Psoas muscle (tissue), 8 donors: ENCODE data around the gene EREG. TPM values are rescaled to one million over a fixed set of nuclear protein-coding genes. Genes with fewer than 3 reads are reported as not detected.

ENCODE experiments used
- ATAC-seq, 4 donors: fragments of 200-7000 bp; cut with Tn5 transposase; one replicate each; pipeline ENCODE4 v1.9.1; 2020; ENCODE audit warnings: moderate library complexity in 3 of 4, mild to moderate bottlenecking in 2 of 4
- DNase-seq, 2 donors: peaks; one replicate each; pipeline ENCODE4 v3.0.0-alpha.2; 2020
- H3K27ac ChIP-seq: fragments of 200-600 bp; one replicate; pipeline ENCODE4 v1.8.0; 2022
- H3K27me3 ChIP-seq, 3 donors: fragments of 200-600 bp in 1 of 3; one replicate each; pipeline versions ENCODE4 v1.6.1 to v1.8.0; 2013 to 2022; ENCODE audit warnings: low read length in 2 of 3, mild to moderate bottlenecking in 2 of 3, moderate library complexity in 1 of 3; ENCODE audit not compliant: insufficient read depth in 3 of 3
- H3K36me3 ChIP-seq, 2 donors: fragments of 200-600 bp in 1 of 2; one replicate each; pipeline versions ENCODE4 v1.6.1 to v1.8.0; 2013 to 2022; ENCODE audit warnings: low read depth in 1 of 2, mild to moderate bottlenecking in 1 of 2, moderate library complexity in 1 of 2; ENCODE audit not compliant: insufficient read depth in 1 of 2
- H3K4me1 ChIP-seq: fragments of 200-600 bp; one replicate; pipeline ENCODE4 v1.8.0; 2022
- H3K4me3 ChIP-seq: fragments of 200-600 bp; one replicate; pipeline ENCODE4 v1.8.0; 2022; ENCODE audit warnings: mild to moderate bottlenecking
- H3K9me3 ChIP-seq: fragments of 200-600 bp; one replicate; pipeline ENCODE4 v1.8.0; 2022
- CTCF ChIP-seq: fragments of 200-600 bp; IDR thresholded peaks from one replicate; pipeline ENCODE4 v1.8.0; 2022; ENCODE audit warnings: antibody characterized with exemption
- WGBS, 3 donors: extraction: QIAGEN DNeasy Blood & Tissue Kit; methylation state at CpG; one replicate each; pipeline versions ENCODE4 v1.1.6 to v1.1.7; 2013; 5-methylcytosine and 5-hydroxymethylcytosine counted together
- intact Hi-C, 2 donors: fragments of 100-400 bp; cut with DNase I; formaldehyde crosslinking; loops; one replicate each; pipeline versions ENCODE4 v1.11.0 to v1.14.2; 2022
- polyA plus RNA-seq, 3 donors: library from polyadenylated mRNA; stranded (reverse); fragments of 200-250 nt; gene quantifications; one replicate each; pipeline ENCODE4 v1.2.3, GENCODE V29; 2013
- total RNA-seq, 4 donors: library from RNA; stranded (reverse); fragmentation: NEBNext Ultra II Directional in 2 of 4; extraction: Animal tissue kit (Norgen Biotek cat#: 25700) in 2 of 4; gene quantifications; one replicate each; pipeline versions ENCODE4 v1.2.1 to v1.2.4, GENCODE V29; 2021 to 2023
- donor health status: healthy with polysubstance abuse.
- donor health status: DM: no; HTN: no; CAD: no; lungs with moderate emphysema.
- donor health status: Bipolar disorder and iron deficiency.
- donor health status: healthy.
- donor health status: DM: yes; HTN: yes; CAD: no.
- donor health status: DM: no; HTN: no; CAD: no.
- donor health status: DM: no; HTN: no; CAD: no.
- donor health status: DM: yes; HTN: yes; CAD: no.

The EREG gene
- total and polyA plus RNA-seq, 7 donors: 0.03 to 0.20 TPM; not detected in 5

- Histone ChIP-seq H3K4me3 (no peak overlapping the region), H3K9me3 (no peaks in the 10 kb centered on the region), H3K36me3 (no peaks in the 10 kb centered on the region), H3K27ac (no peak overlapping the region), H3K27me3 (peaks cover 0 to 9% (median 0%) of the 10 kb centered on the region in 3 donors), H3K4me1 (no peaks in the 10 kb centered on the region)
- 67 to 74% (median 70%) methylated on average over 9 of the region's 9 CpGs for WGBS, 3 donors
- no peak for ATAC-seq
- intact Hi-C loops: no loop called here
- no peak for TF ChIP-seq CTCF
- no peak for DNase-seq
These were observed 34.6 kb upstream of the EREG start for GRCh38 chr4:74330295-74330750.

GRCh38 chr4:74331252-74331651 is 33.7 kb upstream of the EREG start:
- ATAC-seq (no peak), DNase-seq (no peak)
- no peaks in the 10 kb centered on the region for H3K4me1 ChIP-seq
- H3K9me3 ChIP-seq: no peaks in the 10 kb centered on the region
- intact Hi-C loops: no loop called here
- peaks cover 0 to 3% (median 0%) of the 10 kb centered on the region in 3 donors for H3K27me3 ChIP-seq
- 68 to 74% (median 70%) methylated on average over 2 of the region's 2 CpGs for WGBS, 3 donors
- no peaks in the 10 kb centered on the region for H3K36me3 ChIP-seq
- no peak overlapping the region for H3K27ac ChIP-seq
- H3K4me3 ChIP-seq: no peak overlapping the region
- no peak for TF ChIP-seq CTCF

GRCh38 chr4:74331944-74332343 is 33.0 kb upstream of the EREG start:
- intact Hi-C loops: no loop called here
- peaks cover 0 to 3% (median 0%) of the 10 kb centered on the region in 3 donors for H3K27me3 ChIP-seq
- ATAC-seq: no peak

GRCh38 chr4:74334636-74335035 is 30.3 kb upstream of the EREG start:
- Histone ChIP-seq H3K4me1 (no peaks in the 10 kb centered on the region), H3K4me3 (no peak overlapping the region)
- no peak for TF ChIP-seq CTCF

More at GRCh38 chr4:74331944-74332343, 33.0 kb upstream of the EREG start:
- DNase-seq: no peak
- Histone ChIP-seq H3K4me3 (no peak overlapping the region), H3K4me1 (no peaks in the 10 kb centered on the region), H3K9me3 (no peaks in the 10 kb centered on the region), H3K36me3 (no peaks in the 10 kb centered on the region), H3K27ac (no peak overlapping the region)
- no peak for TF ChIP-seq CTCF

GRCh38 chr4:74335341-74336021 is 29.5 kb upstream of the EREG start:
- no peak overlapping the region for H3K4me3 ChIP-seq
- 62 to 75% (median 71%) methylated on average over 5 of the region's 5 CpGs for WGBS, 3 donors
- no peak overlapping the region for H3K27ac ChIP-seq
- DNase-seq: no peak
- no peaks in the 10 kb centered on the region for H3K36me3 ChIP-seq
- TF ChIP-seq CTCF: no peak
- no peaks in the 10 kb centered on the region for H3K4me1 ChIP-seq
- no peaks in the 10 kb centered on the region for H3K9me3 ChIP-seq
- H3K27me3 ChIP-seq: peaks cover 0 to 3% (median 0%) of the 10 kb centered on the region in 3 donors
- ATAC-seq: no peak
- intact Hi-C loops: no loop called here

More at GRCh38 chr4:74334636-74335035, 30.3 kb upstream of the EREG start:
- intact Hi-C loops: no loop called here
- ATAC-seq (no peak), DNase-seq (no peak)
- WGBS, 3 donors: 68 to 86% (median 76%) methylated on average over 7 of the region's 7 CpGs
- no peaks in the 10 kb centered on the region for H3K9me3 ChIP-seq
- peaks cover 0 to 3% (median 0%) of the 10 kb centered on the region in 3 donors for H3K27me3 ChIP-seq
- H3K27ac ChIP-seq: no peak overlapping the region
- no peaks in the 10 kb centered on the region for H3K36me3 ChIP-seq
